ENCODE measurements around the gene ZNF48.

The ZNF48 gene

DNA sequence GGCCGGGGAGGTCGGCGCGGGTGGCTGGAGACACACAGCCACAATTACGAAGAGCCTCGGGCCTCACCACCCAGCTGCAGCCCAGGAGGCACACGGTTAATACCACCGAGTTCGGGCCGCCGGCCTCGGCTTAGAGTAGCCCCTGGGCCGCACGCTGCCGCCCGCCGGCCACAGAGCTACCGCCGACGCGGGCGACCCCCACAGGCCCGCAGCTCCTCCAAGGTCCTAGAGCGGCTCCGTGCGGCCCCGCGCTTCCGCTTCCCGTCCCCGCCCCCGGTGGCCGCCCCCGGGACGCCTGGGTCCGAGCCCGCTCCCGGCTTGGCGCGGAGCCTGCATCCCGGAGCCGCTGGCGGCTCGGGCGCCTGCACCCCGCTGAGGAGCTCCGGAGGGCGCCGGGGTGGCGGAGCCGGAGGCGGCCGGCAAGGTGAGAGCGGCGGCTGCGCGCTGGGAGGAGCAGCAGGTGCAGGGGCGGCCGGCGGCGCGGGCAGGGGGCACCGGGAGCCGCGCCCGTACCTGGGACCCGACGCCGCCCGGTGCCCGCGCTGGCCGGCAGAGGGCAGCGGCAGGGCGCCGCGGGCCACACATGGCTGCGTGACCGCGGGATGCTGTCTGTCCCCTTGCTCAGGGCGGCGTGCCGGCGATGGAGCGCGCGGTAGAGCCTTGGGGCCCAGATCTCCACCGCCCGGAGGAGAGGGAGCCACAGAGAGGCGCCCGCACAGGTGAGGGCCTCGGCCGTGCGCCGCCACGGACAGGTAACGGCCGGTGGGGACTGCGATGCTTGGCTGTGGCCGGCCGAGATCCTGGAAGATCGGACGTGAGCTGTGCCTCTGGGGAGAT is at the start of gene ZNF48:
TSS of gene ZNF48 (plus strand) at position 266 of the 837 bp plus-strand sequence. CDS start at position 641, 375 bp downstream.
- peak; percentile 65 for DNase-seq

DNA sequence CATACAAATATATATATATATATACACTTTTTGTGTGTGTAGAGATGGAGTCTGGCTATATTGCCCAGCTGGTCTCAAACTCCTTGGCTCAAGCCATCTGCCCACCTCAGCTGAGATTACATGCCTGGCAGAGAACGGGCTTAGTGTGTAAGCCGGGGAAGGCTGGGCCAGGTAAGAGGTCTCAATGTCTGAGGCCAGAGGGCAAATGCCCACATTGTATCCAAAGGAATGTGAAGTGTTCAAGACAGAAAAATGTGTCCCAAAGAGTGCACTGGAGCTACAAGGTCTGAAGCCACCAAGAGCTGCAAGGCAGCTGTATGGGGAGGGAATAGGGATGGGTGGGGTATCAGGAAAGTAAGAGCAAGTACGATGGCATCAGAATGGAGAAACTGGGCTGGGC is 48.9 kb upstream of the ZNF48 start:
- DNase-seq: no peak

DNA sequence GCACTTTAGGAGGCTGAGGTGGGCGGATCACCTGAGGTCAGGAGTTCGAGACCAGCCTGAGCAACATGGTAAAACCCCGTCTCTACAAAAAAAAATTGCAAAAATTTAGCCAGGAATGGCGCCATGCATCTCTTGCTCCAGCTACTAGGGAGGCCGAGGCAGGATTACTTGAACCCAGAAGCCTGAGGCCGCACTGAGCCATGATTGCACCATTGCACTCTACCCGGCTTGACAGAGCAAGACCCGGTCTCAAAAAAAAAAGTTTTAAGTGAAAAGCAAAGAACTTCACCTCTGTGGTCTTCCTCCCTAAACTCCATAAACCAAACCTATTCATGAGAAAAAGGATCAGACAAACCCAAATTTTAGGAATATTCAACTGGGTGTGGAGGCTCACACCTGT is 47.1 kb upstream of the ZNF48 start:
- no peak for DNase-seq

DNA sequence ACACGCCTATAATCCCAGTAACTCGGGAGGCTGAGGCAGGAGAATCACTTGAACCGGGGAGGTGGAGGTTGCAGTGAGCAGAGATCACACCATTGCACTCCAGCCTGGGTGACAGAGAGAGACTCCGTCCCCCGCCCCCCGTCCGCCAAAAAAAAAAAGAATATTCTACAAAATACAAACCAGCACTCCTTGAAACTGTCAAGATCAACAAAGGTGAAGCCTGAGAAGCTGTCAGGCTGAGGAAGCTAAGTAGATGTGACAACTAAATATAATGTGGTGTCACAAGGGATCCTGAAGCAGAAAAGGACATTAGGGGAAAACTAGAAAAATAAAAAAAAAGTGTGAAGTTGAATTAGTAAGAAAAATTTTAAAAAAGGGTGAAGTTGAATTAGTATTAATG is 46.3 kb upstream of the ZNF48 start:
- no peak for DNase-seq

DNA sequence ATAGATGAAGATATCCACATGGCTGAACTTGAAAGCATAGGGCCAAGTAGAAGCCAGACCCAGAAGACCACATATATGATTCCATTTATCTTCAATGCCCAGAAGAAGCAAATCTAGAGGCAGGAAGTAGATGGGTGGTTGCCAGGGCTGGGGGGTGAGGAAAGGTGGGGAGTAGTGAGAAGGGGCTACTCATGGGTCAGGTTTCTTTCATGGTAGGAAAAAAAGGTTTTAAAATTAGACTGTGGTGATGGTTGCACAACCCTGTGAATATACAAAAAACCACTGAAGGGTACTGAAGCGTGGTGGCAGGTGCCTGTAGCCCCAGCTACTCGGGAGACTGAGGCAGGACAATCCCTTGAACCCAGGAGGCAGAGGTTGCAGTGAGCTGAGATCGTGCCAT is 45.5 kb upstream of the ZNF48 start:
- DNase-seq: no peak

DNA sequence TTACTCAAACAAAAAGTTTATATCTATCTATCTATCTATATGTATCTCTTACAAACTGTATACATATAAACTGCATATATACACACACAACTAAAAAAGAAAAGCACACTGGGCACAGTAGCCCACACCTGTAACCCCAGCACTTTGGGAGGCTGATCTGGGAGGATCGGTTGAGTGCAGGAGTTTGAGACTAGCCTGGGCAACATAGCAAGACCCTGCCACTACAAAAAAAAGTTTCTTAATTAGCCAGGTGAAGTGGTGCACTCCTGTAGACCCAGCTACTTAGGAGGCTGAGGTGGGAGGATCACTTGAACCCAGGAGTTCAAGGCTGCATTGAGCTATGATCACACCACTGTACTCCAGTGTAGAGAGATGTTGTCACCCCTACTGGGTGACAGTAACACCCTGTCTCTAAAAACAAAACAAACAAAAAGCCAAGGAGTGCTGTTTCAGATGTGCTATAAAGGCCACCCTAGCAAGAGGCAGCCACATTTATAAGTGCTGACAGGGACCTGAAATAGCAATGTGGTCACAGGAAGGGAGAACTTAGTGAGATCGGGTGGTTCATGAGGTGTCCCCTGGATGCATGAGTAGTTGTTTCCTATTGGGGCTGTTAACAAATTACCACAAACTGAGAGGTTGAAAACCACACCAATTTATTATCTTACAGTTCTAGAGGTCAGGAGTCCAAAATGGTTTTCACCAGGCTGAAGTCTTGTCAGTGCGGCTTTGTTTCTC is 44.9 kb upstream of the ZNF48 start:
- peak; percentile 25 for DNase-seq

DNA sequence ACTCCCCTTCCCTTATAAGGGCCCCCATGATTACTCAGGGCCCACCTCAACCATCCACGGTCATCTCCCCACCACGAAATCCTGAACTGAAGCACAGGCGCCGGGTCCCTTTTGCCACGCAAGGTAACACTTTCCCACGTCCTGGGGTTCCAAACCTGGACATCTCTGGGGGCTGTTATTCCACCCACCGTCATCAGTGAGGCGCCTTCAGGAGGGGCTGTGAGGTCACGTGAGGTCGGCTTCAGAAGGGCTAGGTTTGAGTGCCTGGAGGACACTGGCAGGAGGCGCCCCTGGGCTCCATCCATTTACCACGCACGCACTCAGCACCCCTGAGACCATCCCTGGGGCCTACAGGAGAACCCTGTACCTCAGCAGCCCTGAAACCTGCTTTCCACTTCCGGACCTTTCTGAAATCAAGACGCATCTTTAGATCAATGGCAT is 44.2 kb upstream of the ZNF48 start:
- no peak for DNase-seq

DNA sequence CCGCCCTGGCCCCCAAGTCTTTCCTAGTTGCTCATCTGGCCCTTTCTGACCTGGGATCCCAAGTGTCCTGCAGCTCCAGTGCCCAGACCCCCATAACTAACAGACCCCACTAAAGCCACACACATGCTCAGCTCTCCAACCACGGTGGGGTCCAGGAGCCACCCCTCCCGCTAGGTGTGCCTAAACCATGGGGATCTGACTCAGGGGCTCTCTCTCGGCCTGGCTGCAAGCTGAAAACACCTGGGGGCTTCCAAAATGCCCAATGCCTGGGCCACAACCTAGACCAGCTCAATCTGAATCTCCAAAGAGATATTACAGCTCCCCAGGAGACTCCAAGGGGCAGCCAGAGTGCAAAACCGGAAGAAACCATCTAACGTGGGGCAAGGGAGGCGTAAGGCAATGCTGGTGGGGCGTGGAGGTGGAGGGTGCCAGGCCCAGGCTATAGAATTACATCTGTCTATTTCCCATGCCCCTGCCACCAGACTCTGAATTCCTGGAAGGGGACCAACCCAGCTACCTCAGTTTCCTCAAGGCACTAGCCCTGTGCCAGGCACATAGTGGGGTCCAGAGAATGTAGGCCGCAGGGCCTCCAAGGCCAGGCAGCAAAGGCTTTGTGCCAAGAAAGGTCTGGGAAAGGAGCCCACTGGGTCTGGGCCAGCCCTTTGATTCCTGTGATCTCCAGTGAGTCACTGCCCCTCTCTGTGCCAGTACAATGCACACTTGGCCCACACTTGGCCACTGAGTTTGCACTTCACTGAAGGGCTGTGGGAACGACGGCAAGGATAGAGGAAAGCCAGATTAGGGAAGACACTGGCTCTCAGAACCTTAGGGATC is 43.4 kb upstream of the ZNF48 start:
- DNase-seq: no peak

DNA sequence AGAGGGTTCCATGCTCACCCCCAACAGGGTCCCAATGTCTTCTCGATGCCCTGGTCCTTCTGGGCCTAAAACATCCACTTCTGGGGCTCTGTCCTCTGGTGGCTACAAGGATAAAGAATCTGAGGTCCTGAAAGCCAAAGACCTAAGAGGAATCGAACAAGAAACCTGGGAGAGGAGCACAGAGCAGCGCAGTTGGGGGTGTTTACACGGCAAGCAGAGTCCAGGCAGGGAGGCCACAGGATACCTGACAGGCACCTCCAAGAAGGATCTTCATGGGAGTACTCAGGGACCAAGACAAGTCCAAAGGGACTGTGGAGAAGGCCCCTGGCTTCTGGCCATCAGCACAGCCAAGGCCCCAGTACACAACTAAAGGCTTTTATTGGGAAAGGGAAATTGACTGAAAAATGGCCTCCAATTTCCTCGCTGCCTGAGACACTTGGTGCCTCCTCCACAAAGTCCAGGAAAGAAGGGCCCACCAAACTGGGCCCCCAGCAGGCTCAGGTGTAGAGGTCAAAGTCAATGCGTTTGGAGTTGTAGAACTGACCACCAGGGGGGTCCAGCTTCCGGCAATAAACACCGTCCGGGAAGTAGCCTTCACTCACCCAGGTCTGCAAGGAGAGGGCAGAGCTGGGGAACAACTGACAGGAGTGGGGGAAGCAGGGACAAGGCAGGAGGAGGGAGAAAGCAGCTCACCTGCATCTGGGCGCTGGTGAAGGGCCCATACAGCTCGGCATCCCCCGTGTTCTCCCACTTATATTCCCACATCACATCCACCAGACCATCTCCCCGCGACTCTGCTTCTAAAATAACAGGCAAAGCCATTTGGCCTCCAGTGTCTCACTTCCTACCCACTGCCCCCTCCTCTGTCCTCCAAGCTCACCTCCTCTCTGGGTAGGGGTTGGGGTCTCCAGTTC is 42.5 kb upstream of the ZNF48 start:
- no peak for DNase-seq

DNA sequence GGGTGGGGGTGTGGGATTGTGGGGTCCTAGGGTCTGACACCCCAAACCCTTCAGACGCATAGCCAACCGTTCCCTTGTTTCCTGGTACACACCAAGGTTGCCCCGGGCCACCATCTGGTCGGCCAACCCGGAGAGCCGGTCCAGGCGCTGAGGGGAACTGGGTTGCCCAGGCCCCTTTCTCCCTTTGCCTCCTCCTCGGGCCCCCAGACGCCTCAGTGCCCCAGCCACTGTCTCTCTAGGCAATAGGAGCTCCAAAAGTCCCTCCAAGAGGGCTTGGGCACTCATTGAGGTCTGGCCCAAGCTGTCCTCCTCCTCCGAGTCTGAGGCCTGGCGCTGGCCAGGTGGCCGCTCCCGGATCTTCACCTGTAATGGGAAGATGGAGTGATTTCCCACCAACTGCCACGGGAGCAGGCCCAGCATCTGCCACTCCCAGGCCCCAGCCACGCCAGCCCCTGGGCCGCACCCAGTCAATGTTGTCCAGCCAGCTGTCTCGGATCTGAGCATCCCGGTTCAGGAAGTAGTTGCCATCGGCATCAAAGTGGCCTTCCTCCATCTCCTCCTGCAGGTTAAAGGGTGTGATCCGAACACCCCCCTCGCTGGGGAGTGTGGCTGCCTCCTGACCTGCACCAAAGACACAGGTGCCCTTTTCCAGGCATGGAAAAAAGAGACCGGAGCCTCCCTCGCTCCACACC is 41.6 kb upstream of the ZNF48 start:
- no peak for DNase-seq

DNA sequence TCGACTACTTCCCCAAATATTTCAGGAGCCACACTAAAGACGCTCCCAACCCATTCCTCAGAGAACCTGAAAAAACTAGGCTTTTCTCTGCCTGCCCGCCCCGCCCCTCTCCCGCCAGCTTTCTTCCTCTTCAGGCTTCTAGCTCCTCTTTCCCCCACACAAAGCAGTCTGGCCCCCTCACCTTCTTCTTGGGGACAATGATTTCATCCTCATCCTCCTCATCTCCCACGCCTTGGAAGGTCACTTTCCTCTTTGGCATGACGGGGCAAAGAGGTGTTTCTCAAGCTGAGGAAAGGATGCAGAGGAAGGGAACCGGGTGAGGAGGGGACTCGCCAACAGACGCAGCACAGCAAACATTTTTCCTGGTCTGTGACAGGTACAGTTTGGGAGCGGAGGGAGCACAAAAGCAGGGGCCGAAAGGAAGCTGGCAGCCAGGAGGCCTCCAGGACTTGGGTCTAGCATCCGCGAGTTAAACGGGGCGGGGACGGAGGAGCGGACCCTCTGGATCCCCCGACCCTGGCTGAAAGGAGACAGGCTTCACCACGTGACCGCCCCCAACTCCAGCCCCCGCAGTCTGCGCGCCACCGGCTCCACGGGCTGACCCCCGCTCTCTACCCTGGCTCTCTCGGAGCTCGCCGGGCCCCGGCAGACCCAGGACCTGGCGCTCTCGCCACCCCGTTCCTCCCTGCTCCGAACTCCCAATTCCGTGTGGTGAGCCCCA is 40.6 kb upstream of the ZNF48 start:
- no peak for DNase-seq

DNA sequence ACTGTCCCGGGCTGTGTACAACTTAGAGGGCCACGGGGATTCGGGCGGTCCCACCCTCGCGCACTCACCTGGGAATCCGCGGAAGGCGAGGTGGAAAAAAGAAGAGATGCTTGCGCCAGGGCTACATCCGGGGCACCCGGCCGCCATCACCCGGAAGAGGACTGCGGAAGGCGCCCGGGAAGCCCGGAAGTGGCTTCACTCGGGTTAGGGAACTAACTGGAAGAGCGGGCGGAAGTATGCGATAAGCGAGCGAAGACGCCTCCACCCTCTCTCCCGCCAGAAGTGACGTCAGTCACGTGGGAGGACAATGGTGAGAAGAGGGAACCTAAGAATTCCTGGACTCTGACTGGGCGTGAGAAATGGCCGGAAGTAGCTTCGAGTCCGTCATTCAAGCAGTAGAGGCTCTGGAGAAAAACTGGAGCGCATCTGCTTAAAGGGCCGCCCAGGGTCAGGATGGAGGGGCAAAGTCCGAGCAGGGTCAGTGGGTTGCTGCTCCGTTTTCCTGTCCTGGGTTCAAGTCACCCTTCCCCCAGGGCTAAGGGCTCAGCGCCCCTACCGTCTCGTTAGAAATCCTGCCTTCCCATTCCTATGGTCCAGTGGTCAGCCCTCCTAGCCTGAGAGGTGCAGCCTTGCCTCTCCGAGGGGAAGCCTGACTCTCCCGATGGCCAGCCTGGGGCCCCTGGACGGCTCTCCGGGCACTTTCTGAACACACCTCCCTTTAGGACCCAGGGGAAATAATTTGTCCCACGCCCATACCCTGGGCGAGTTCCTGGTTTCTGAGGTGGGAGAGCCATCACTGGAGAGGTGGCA is 39.9 kb upstream of the ZNF48 start, which contains the start of gene CD2BP2:
TSS of gene CD2BP2 (minus strand) at position 165 of the 810 bp plus-strand sequence. CDS start 627 bp downstream, outside the sequence.
- peak; percentile 99 for DNase-seq

DNA sequence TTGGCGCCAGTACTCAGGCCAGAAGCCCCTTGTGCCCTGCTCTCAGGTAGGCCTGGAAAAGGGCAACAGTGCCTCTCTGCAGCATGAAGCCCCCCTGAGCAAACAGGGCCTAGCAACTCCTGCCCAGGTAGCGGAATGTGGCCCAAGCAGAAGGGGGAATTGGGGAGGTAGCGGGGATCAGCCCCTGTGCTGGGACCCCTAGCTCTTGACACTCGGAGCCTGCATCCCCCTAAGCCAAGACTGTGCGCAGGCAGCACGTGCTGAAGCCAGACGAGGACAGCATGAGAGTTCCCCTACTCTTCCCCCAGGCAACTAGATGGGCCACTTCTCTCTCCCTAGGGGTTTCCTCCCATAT is 39.3 kb upstream of the ZNF48 start:
- no peak for DNase-seq

DNA sequence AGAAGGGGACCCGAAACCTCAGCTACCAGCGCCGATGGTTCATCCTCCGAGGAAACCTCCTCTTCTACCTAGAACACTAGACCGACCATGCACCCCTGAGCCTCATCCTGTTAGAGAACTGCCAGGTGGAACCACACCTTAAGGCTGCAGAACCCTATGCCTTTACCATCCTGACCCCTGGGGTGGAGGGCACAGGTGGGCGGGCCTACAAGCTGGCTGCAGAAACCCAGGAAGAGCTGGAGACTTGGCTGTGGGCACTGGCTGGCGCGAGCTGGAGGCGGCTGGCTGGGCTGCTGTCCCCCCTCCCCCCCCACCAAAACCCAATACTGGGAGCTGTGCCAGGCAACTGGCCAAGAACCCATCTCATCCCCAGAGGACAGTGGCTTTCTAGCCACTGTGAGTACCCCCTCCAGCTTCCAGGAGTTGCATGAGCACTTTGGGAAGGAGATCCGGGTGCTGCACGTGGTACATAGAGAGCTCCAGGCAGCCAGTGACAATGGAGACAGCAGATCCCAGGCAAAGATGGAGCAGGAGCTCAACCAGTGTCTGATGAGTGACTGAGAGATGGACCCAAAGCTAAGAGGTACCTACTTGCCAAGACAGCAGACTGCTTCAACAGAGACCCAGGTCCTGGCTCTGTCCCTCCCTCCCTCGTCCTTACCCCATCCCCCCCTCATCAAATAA is 38.7 kb upstream of the ZNF48 start:
- DNase-seq: no peak

DNA sequence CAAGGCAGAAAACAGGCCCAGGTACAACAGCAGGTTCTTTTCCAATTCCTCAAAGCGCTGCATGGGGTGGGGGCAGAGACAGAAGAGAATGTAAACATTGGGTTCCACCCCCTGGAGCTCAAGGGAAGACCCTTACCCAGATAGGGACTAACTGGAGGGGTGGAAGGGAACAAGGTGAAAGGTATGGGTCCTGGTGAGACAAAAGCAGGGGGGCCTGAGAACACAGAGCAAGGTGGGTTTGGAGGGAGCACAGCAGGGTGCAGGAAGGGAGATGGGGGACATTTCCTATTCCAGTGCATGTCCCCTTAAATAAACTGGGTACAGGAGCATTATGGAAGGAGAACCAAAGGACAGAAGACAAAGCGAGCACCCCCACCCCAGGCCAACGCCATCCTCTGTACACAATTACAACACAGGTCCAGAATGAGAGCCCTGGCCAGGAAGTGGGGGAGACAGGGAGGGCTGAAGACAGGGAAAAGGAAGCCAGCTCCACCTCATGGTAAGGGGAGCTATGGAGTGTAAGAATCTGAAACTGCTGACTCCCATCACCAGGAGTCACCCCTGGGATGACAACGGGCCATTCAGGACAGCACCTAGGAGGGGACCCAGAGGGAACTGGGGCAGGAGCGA is 38.0 kb upstream of the ZNF48 start:
- DNase-seq: no peak

DNA sequence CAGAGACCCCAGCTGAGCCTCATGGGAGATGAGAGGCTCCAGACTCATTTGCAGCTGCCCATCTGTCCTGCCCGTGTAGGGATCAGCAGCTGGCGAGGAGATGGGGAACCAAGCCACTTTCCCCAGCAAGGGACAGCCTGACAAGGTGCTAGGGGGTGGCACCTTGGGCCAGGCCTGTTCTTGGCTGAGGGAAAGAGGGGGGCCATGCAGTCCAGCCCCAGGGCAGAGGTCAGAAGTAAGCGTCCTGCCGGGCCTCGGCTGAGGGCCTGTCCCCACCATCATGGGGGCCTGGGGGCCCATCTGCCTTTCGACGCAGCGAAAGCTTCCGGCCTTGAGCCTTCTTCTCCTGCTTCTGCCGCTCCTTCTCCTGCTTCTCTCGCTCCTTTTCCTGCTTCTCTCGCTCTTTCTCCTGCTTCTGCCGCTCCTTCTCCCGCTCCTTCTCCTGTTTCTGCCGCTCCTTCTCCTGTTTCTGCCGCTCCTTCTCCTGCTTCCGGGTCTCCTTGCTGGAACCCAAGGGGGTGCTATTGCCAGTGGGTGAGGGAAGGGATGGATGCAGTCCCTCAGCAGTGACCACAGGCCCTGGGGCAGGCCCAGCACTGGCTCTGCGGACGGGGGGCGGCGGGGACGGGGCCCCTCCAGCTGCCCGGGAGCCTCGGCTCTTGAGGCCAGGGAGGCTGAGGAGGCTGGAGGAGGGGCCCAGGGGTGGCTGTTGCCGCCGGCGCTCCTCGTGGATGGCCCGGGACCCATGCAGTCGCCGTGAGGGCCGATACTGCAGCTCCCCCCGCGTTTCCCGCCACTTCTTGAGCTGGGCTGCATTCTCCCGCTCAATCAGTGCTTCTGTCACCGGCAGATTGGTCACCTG is 37.3 kb upstream of the ZNF48 start:
- no peak for DNase-seq

DNA sequence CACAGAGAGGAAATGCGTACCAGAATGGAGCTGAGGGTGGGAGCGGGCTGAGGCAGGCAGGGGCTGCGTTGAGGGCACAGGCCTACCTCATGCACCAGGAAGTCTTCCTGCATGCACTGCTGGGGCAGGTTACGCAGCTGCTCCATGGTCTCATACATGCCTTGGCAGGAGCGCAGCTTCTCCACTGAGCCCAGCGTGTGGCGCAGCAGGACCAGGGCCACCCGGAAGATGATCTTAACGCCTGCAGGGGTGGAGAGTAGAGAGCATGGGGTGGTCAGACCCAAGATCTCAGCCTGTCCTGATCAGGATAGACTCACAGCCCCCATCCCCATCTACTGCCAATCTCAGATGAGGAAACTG is 36.7 kb upstream of the ZNF48 start:
- DNase-seq: no peak
